ENCODE measurements around the gene INSYN1.
"Not testable (repeated sequence)": the region's sequence is repeated elsewhere in the genome, so short reads cannot be mapped to it uniquely, and the experiment has no call there.

Gene INSYN1

GRCh38 chr15:73792415-73792814 is 39.3 kb upstream of the INSYN1 start:
- Histone ChIP-seq H3K4me1 (ENCODE audit: control insufficient read depth in 5 of 5, insufficient read depth in 5 of 5, low read length in 5 of 5) (no peaks in the 10 kb centered on the region), H3K27me3 (ENCODE audit: control insufficient read depth in 5 of 5, insufficient read depth in 4 of 5, low read length in 5 of 5) (peaks cover 0 to 10% (median 7%) of the 10 kb centered on the region in 5 donors), H3K4me3 (ENCODE audit: low read depth in 1 of 5, low read length in 5 of 5) (no peak overlapping the region), H3K9ac (ENCODE audit: low read length in 5 of 5) (no peak overlapping the region), H3K27ac (ENCODE audit: low read depth, low read length) (no peak overlapping the region), H3K36me3 (ENCODE audit: control insufficient read depth in 5 of 5, insufficient read depth in 5 of 5, low read length in 5 of 5) (no peaks in the 10 kb centered on the region), H3K9me3 (ENCODE audit: control insufficient read depth in 5 of 5, low read length in 5 of 5) (no peaks in the 10 kb centered on the region)

DNA sequence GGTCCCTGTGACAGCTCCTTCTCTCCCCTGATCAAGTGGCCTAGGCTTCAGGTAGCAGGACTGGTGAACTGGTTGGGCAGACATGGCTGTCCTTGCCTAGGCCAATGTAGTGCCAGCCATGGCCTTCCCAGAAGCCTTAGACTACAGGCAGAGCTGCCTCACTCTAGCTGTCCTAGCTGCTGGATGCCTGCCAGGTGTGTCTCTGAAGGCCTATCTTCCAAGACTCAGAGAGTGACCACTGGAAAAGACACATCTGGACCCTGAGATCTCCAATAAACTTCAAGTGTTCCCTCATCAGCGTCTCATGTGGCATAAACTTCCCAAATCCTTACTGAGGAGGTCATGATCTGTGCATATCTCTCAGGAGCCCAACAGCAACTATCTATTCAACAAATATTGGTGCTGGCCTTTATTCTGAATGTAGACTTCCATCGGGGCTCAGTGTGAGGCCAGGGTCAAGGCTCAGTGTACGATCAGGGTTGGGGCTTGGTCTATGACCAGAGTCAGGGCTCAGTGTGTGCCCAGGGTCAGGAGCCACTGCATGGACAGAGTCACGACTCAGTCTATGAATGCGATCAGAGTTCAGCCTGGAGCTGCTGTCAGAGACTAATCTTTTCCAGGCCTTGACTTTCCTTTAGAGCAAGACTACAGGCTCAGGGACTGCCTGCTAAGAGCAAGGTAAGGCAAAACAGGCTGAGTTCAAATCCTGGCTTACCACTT is 36.5 kb upstream of the INSYN1 start:
- no peaks in the 10 kb centered on the region for H3K36me3 ChIP-seq (ENCODE audit: control insufficient read depth in 5 of 5, insufficient read depth in 5 of 5, low read length in 5 of 5)
- peaks cover 0 to 14% (median 8%) of the 10 kb centered on the region in 5 donors for H3K27me3 ChIP-seq (ENCODE audit: control insufficient read depth in 5 of 5, insufficient read depth in 4 of 5, low read length in 5 of 5)
- no peaks in the 10 kb centered on the region for H3K4me1 ChIP-seq (ENCODE audit: control insufficient read depth in 5 of 5, insufficient read depth in 5 of 5, low read length in 5 of 5)
- no peak overlapping the region for H3K4me3 ChIP-seq (ENCODE audit: low read depth in 1 of 5, low read length in 5 of 5)
- no peak overlapping the region for H3K27ac ChIP-seq (ENCODE audit: low read depth, low read length)
- H3K9me3 ChIP-seq (ENCODE audit: control insufficient read depth in 5 of 5, low read length in 5 of 5) = no peaks in the 10 kb centered on the region
- no peak overlapping the region for H3K9ac ChIP-seq (ENCODE audit: low read length in 5 of 5)

DNA sequence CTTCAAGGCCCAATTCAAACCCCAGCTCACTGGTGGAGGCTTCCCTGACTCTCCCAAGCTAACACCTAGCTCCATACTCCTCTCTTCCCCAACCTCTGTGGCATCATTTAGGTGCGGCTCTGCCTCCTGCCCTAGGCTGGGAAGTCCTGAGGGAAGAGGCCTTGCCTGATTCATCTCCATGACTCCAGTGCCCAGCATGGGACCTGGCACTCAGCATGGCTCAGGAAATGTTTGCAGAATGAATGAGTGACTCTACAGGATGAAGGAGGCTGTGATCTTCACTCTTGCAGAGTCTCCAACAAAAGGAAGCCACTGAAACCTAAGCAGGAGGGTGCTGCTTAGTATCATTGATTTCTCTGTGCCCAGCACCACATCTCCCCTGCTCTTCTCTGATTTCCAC is 34.5 kb upstream of the INSYN1 start:
- H3K4me3 ChIP-seq (ENCODE audit: low read depth in 1 of 5, low read length in 5 of 5) = no peak overlapping the region
- no peaks in the 10 kb centered on the region for H3K36me3 ChIP-seq (ENCODE audit: control insufficient read depth in 5 of 5, insufficient read depth in 5 of 5, low read length in 5 of 5)
- H3K27me3 ChIP-seq (ENCODE audit: control insufficient read depth in 5 of 5, insufficient read depth in 4 of 5, low read length in 5 of 5) = peaks cover 0 to 14% (median 8%) of the 10 kb centered on the region in 5 donors
- no peaks in the 10 kb centered on the region for H3K9me3 ChIP-seq (ENCODE audit: control insufficient read depth in 5 of 5, low read length in 5 of 5)
- H3K9ac ChIP-seq (ENCODE audit: low read length in 5 of 5) = no peak overlapping the region
- no peak overlapping the region for H3K27ac ChIP-seq (ENCODE audit: low read depth, low read length)
- H3K4me1 ChIP-seq (ENCODE audit: control insufficient read depth in 5 of 5, insufficient read depth in 5 of 5, low read length in 5 of 5) = no peaks in the 10 kb centered on the region

- Histone ChIP-seq H3K9me3 (ENCODE audit: control insufficient read depth in 5 of 5, low read length in 5 of 5) (no peaks in the 10 kb centered on the region), H3K9ac (ENCODE audit: low read length in 5 of 5) (no peak overlapping the region), H3K4me3 (ENCODE audit: low read depth in 1 of 5, low read length in 5 of 5) (no peak overlapping the region), H3K27me3 (ENCODE audit: control insufficient read depth in 5 of 5, insufficient read depth in 4 of 5, low read length in 5 of 5) (peaks cover 0 to 14% (median 8%) of the 10 kb centered on the region in 5 donors), H3K27ac (ENCODE audit: low read depth, low read length) (no peak overlapping the region), H3K36me3 (ENCODE audit: control insufficient read depth in 5 of 5, insufficient read depth in 5 of 5, low read length in 5 of 5) (no peaks in the 10 kb centered on the region), H3K4me1 (ENCODE audit: control insufficient read depth in 5 of 5, insufficient read depth in 5 of 5, low read length in 5 of 5) (no peaks in the 10 kb centered on the region)
Measured at GRCh38 chr15:73786538-73786937, 33.4 kb upstream of the INSYN1 start.

- peaks cover 0 to 14% (median 8%) of the 10 kb centered on the region in 5 donors for H3K27me3 ChIP-seq (ENCODE audit: control insufficient read depth in 5 of 5, insufficient read depth in 4 of 5, low read length in 5 of 5)
- not testable (repeated sequence) for H3K36me3 ChIP-seq (ENCODE audit: control insufficient read depth in 5 of 5, insufficient read depth in 5 of 5, low read length in 5 of 5); H3K4me1 ChIP-seq (ENCODE audit: control insufficient read depth in 5 of 5, insufficient read depth in 5 of 5, low read length in 5 of 5); H3K4me3 ChIP-seq (ENCODE audit: low read depth in 1 of 5, low read length in 5 of 5); H3K9me3 ChIP-seq (ENCODE audit: control insufficient read depth in 5 of 5, low read length in 5 of 5); H3K27ac ChIP-seq (ENCODE audit: low read depth, low read length); H3K9ac ChIP-seq (ENCODE audit: low read length in 5 of 5)
Measured at GRCh38 chr15:73785256-73786014, 32.3 kb upstream of the INSYN1 start.

GRCh38 chr15:73784291-73784690 is 31.1 kb upstream of the INSYN1 start:
- Histone ChIP-seq H3K27ac (ENCODE audit: low read depth, low read length) (no peak overlapping the region), H3K4me1 (ENCODE audit: control insufficient read depth in 5 of 5, insufficient read depth in 5 of 5, low read length in 5 of 5) (no peaks in the 10 kb centered on the region), H3K27me3 (ENCODE audit: control insufficient read depth in 5 of 5, insufficient read depth in 4 of 5, low read length in 5 of 5) (peaks cover 0 to 14% (median 8%) of the 10 kb centered on the region in 5 donors), H3K4me3 (ENCODE audit: low read depth in 1 of 5, low read length in 5 of 5) (no peak overlapping the region), H3K36me3 (ENCODE audit: control insufficient read depth in 5 of 5, insufficient read depth in 5 of 5, low read length in 5 of 5) (no peaks in the 10 kb centered on the region), H3K9ac (ENCODE audit: low read length in 5 of 5) (no peak overlapping the region), H3K9me3 (ENCODE audit: control insufficient read depth in 5 of 5, low read length in 5 of 5) (no peaks in the 10 kb centered on the region)

GRCh38 chr15:73782344-73782959 is 29.3 kb upstream of the INSYN1 start:
- H3K4me3 ChIP-seq (ENCODE audit: low read depth in 1 of 5, low read length in 5 of 5) = no peak overlapping the region

GRCh38 chr15:73781038-73781925 is 28.1 kb upstream of the INSYN1 start:
- H3K36me3 ChIP-seq (ENCODE audit: control insufficient read depth in 5 of 5, insufficient read depth in 5 of 5, low read length in 5 of 5) = no peaks in the 10 kb centered on the region
- peaks cover 0 to 3% (median 0%) of the 10 kb centered on the region in 5 donors for H3K27me3 ChIP-seq (ENCODE audit: control insufficient read depth in 5 of 5, insufficient read depth in 4 of 5, low read length in 5 of 5)
- no peaks in the 10 kb centered on the region for H3K9me3 ChIP-seq (ENCODE audit: control insufficient read depth in 5 of 5, low read length in 5 of 5)
- no peaks in the 10 kb centered on the region for H3K4me1 ChIP-seq (ENCODE audit: control insufficient read depth in 5 of 5, insufficient read depth in 5 of 5, low read length in 5 of 5)
- no peak overlapping the region for H3K4me3 ChIP-seq (ENCODE audit: low read depth in 1 of 5, low read length in 5 of 5)
- H3K27ac ChIP-seq (ENCODE audit: low read depth, low read length) = no peak overlapping the region
- no peak overlapping the region for H3K9ac ChIP-seq (ENCODE audit: low read length in 5 of 5)

More at GRCh38 chr15:73782344-73782959, 29.3 kb upstream of the INSYN1 start:
- H3K4me1 ChIP-seq (ENCODE audit: control insufficient read depth in 5 of 5, insufficient read depth in 5 of 5, low read length in 5 of 5) = no peaks in the 10 kb centered on the region
- no peak overlapping the region for H3K9ac ChIP-seq (ENCODE audit: low read length in 5 of 5)
- no peaks in the 10 kb centered on the region for H3K9me3 ChIP-seq (ENCODE audit: control insufficient read depth in 5 of 5, low read length in 5 of 5)
- no peak overlapping the region for H3K27ac ChIP-seq (ENCODE audit: low read depth, low read length)
- no peaks in the 10 kb centered on the region for H3K36me3 ChIP-seq (ENCODE audit: control insufficient read depth in 5 of 5, insufficient read depth in 5 of 5, low read length in 5 of 5)
- peaks cover 0 to 6% (median under 1%) of the 10 kb centered on the region in 5 donors for H3K27me3 ChIP-seq (ENCODE audit: control insufficient read depth in 5 of 5, insufficient read depth in 4 of 5, low read length in 5 of 5)

- Histone ChIP-seq H3K4me1 (ENCODE audit: control insufficient read depth in 5 of 5, insufficient read depth in 5 of 5, low read length in 5 of 5) (no peaks in the 10 kb centered on the region), H3K36me3 (ENCODE audit: control insufficient read depth in 5 of 5, insufficient read depth in 5 of 5, low read length in 5 of 5) (no peaks in the 10 kb centered on the region), H3K9me3 (ENCODE audit: control insufficient read depth in 5 of 5, low read length in 5 of 5) (no peaks in the 10 kb centered on the region), H3K4me3 (ENCODE audit: low read depth in 1 of 5, low read length in 5 of 5) (no peak overlapping the region), H3K27me3 (ENCODE audit: control insufficient read depth in 5 of 5, insufficient read depth in 4 of 5, low read length in 5 of 5) (peaks cover 0 to 3% (median 0%) of the 10 kb centered on the region in 5 donors), H3K9ac (ENCODE audit: low read length in 5 of 5) (no peak overlapping the region), H3K27ac (ENCODE audit: low read depth, low read length) (no peak overlapping the region)
Measured at GRCh38 chr15:73779974-73780373, 26.8 kb upstream of the INSYN1 start.
